HG03103 (cell line): ENCODE measurements around the gene MAP2K1.
"Not testable (repeated sequence)": the region's sequence is repeated elsewhere in the genome, so short reads cannot be mapped to it uniquely, and the experiment has no call there.

Experiments used
- ATAC-seq: cut with Tn5 transposase; IDR thresholded peaks from one replicate; pipeline ENCODE4 v1.9.1; 2021; ENCODE audit warnings: low read depth; ENCODE audit not compliant: unreplicated experiment

Gene MAP2K1

DNA sequence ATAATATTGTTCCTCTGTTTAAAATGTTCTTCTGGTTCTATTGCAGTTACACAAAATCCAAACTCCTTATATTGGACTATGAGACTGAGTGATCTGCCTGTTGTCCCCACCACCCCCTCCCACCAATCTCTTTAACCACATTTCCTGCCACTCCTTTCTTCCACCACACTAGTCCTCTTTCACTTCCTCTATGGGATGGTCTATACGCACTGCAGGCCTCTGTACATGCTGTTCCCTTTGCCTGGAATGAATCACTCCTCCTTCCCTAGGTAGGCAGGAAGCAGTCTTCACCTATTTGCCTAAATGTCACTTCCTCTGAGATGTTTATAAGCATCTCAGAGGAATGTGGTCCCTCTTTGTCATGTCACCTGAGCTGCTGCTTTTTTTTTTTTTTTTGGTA, 4.0 kb downstream of the MAP2K1 start:
- ATAC-seq: no peak

DNA sequence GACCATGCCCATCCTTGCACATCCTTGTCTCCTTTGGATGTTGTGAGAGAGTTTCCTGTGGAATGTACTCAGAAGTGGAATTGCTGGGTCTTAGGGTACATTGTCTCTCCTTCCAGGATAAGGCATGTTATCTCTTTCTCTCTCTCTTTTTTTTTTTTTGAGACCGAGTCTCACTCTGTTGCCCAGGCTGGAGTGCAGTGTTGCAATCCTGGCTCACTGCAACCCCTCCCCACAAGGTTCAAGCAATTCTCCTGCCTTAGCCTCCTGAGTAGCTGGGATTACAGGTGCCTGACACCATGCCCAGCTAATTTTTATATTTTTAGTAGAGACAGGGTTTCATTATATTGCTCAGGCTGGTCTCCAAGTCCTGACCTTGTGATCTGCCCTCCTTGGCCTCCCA, 6.3 kb downstream of the MAP2K1 start:
- not testable (repeated sequence) for ATAC-seq

DNA sequence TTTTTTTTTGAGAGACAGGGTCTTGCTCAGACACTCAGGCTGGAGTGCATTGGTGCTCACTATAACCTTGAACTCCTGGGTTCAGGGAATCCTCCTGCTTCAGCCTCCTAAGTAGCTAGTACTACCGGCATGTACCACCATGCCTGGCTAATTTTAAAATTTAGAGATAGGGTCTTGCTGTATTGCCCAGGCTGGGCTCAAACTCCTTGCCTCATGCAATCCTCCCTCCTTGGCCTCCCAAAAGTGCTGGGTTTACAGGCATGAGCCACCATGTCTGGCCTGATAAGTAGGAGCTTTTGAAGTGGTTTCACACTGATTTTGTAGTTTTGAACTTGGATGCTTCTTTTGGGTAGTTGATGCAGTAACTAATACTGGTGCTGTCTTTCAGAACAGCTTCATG, 7.8 kb downstream of the MAP2K1 start:
- ATAC-seq: no peak

DNA sequence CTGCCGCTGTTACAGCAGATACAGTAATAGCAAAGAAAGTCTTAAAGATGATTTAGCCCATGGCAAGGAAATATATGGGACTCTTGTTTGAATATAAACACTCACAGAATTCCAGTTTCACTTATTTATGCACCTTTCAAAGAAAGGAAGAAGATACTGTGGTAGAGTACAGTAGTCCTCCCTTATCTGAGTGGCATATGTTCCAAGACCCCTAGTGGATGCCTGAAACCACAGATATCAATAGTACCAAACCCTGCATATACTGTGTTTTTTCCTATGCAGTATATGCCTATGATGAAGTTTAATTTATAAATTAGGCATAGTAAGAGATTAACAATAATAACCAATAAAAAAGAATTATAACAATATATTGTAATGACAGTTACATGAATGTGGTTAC, 8.2 kb downstream of the MAP2K1 start:
- no peak for ATAC-seq

DNA sequence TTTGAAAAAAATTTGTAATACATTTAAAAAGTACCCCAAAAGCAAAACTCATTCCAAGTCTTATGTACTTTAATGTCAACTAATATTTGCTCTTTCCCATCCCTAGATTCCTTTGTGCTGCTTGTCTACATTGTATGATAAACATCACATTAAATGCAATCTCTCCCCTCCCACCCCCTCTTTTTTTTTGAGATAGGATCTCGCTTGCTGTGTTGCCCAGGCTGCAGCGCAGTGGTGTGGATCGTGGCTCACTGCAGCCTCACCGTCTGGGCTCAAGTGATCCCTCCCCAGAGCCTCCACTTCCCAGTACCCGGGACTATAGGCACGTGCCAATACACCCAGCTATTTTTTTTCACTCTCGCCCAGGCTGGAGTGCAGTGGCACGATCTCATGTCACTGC, 12.6 kb downstream of the MAP2K1 start:
- ATAC-seq: no peak

DNA sequence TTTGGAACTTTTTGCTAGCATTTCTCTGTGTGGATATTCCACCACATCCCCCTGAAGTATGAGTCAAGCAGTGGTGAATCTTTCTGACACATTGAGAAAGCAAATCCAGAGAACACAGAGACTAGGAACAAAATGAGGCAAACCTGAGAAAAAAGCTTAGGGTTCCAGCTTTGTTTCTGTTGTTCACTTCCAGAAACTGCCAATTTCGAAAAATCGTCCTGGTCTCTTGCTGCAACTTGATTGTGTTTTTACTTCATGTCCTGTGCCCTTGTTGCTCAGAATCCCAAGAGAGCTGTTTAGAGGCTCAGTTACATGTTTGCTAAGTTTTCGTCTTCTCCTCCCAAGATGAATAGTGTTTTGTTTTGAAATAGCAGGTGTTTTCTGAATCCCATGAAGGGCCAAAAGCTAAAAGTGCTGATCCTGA, 13.7 kb downstream of the MAP2K1 start:
- ATAC-seq: no peak

DNA sequence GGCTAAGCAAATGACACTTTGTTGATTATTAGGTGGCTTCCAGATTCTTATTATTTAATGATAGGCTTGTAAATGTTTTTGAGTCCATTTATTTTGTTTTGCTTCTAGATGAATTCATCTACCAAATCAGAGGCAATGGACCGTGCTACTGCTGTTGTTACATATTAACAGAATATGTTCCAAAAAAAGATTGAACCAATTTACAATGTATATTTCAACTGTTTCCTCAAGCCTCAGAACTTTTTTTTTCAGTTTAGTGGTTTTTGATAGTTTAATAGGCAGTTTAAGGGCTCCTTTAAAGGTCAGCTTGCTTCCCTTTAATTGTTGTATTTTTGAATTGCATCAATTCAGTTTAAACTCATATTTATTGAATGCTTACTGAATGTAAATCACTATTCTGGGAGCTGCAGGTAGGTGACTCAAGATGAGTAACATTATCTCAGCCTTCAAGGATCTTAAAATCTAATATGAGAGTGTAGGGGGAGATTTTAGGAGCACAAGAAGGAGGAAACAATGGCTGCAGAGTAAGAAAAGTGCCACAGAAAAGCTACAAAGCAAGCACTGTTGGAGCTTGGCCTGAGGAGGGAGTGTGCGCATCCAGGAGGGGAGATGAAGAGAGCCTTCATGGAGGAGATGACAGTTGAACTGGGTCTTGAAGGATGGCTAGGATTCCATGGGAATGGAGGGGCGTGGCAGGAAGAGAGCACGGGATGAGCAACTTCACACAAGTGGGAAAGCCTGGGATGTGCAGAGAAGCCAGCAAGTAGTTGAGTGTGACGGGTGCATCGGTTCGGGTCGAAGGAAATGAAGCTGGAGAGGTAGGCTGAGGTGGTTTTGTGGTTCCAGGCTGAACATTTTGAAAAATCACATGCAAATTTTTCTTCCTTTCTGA, 14.7 kb downstream of the MAP2K1 start:
- ATAC-seq: no peak

DNA sequence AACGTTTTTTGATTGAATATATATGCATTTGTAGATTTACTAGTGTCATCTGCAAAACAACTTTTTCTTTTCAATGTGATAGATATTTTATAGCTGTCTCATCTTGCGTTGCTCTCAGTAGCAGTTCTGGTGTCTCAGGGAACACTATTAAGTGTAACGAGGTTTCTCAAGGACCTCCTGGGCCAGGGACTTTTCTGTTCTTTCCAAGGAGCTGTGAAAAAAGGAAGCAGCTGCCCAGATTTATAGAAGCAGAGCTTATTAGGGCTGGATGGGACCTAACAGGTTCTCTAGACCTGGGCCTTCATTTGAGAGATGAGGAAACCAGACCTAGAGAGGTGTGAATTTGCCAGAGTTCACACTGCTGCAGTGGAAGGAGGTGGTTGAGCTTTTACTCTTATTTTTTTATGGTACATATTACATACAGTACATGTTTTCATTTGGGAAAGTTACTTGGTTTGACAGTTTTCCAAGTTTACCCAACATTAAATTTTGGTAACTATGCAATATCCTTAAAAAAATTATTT, 16.1 kb downstream of the MAP2K1 start:
- no peak for ATAC-seq

DNA sequence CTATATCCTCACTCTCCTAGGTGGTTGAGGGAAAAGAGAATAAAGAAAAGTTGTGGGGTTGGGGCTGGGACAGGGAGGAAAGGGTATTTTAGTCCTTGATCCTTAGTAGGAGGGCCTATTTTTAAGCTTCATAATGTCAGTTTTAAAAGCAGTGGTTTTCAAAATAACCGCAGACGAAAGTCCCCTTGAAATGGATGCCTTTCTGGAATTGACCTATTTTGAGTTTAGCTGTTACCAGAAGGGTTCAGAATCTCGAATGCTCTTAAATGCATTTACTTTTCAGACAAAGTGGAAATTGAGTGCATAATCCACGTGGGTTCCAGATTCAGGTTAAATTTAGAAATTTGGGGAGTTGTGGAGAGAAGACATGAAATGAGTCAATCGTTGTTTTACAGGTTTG, 16.6 kb downstream of the MAP2K1 start:
- no peak for ATAC-seq

DNA sequence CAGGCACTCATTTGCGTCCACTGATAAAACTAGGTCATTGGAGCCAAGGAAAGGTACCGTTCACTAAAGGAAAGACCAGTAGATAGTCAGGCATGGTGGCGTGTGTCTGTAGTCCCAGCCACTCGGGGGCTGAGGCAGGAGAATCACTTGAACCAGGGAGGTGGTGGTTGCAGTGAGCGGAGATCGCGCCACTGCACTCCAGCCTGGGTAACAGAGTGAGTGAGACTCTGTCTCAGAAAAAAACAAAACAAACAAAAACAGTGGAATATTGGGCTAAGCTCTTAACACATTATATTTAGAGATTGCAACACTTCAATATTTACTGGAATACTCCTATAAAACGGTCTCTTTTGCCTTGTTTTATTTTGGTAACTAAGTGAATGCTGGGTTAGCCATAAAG, 17.4 kb downstream of the MAP2K1 start:
- no peak for ATAC-seq

DNA sequence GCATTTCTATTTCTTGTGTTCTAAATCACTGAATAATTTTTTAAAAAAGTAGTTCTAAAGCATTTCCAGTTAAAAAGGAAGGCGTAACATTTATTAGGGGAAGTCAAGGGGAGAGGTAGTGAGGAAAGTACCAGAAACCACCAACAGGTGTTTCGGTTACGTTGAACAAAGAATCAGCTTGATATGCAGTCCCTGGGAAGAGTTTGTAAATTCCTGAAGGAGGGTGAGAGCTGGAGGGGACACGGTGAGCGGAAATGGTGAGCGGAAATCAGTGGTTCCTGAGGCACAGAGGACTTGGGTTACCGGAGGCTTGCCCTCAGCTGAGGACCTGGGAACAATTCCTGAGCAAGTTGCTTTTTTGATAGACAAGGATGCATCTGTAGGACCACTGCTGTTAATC, 17.8 kb downstream of the MAP2K1 start:
- ATAC-seq: no peak

DNA sequence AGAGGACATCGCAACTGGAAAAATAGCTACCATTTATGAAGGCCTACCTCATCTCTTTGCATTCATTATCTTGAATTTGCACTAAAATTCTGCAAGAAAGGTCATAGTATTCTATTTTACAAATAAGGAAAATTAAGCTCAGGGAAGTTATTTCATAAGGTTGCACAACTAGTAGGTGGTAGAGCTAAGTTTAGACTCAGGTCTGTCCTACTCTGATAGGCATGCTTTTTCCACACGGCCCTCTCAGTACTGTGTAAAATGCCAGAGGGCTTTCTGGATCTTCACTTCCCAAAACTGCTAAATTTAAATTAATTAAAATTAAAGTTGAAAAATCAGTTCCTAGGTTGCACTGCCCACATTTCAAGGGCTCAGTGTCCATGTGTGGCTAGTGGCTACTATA, 18.3 kb downstream of the MAP2K1 start:
- ATAC-seq: no peak

DNA sequence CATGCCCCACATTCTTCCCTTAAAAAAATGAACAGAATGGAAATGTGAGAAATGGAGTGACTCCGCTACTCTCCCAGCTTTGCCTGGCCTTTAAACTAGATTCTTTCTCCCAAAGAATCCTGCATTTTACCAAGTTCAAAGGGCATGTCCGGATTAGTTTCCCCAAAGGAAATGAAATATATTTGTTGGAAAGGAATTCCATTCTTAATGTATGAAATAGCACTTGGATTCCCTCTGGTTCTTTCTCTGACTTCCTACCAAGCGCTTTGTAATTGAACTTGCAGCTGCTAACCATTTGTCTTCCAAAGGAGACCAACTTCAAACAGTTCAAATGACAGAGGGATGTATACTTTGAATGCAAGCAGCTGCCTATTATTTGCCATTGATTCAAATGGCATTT, 18.9 kb downstream of the MAP2K1 start:
- ATAC-seq: no peak

DNA sequence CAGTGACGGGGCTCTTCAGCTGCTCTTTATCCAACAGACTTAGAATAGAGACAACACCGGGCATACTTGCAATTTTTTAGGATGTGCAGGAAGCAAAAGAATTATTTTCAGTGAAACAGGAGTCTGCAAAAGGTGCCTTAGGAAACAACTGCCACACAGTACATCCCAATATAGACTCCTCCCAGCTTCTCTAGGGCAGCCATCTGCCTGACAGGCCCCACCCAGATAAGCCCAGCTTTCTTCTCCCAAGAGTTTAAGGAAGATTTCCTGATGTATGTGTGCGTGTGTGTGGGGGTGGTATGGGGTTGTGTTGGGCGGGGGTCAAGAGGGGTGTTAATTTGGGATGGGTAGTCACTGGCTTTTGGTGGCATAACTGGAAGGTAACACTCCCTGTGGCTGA, 21.5 kb downstream of the MAP2K1 start:
- no peak for ATAC-seq

DNA sequence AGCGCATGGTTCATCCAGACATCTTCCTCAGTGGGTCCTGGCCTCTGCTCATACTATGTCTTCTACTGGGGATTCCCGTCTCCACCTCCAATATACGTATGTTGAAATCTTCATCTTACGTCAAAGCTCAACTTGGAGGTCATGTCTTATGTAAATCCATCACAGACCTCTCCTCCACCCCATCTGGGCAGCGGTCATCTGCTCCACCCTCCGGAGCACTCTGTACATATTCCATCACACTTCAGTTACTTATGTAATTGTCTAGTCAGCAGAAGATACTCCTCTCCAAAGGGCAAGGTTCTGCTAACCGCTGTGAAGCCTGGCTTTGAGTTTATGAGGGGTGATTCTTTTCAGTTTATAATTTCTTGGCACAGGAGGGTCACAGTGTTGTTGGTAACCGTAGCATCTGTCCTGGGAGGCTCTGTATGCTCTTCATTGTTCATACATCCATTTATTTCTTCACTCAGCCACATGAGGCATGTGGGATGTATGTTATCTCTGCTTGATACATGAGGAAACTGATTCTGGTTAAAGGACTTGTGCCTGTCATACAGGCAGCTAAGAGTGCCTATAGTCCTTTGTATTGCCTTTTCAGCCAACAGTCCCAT, 22.1 kb downstream of the MAP2K1 start:
- ATAC-seq: no peak

DNA sequence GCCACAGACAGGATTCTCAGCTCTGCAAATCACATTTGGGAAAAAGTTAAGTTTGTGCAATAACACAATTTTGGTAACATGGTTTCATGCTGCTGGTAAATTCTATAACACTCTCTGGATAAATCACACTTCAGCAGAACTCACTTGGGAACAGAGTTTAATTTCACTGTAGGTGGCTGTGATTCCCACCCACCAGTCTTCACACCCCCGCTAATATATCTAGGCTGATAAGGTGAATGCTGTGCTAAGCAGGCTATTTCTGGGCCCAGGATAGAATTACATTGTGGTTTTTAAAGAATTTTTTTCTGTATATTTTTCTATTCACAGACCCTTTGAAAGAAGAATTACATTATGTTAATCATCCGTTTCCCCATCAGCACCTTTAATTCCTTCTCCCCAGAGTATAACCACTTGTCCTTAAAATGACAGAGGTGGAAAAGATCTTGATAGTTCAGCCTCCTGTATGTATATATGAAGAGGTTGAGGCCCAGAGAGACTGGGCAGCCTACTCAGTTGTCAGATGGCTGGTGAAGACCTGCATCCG, 22.9 kb downstream of the MAP2K1 start:
- no peak for ATAC-seq

DNA sequence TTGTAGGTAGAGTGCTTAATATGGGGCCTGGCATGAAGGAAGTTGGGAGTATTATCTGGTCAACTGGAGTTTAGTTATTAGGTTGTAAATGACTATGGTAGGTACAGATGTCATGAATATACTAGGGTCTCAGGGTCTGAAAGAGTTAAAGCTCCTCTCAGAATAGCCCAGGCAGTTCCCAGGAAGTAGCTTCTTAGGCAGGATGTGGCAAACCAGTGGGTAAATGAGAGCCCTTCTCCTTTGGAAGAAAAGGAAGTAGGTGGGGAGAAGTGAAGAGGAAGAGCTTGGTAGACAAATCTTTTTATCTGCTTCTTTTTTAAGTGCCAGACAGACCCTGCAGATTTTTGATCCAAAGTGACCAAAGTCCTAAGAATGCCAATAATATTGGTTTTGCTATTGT, 24.5 kb downstream of the MAP2K1 start:
- no peak for ATAC-seq

DNA sequence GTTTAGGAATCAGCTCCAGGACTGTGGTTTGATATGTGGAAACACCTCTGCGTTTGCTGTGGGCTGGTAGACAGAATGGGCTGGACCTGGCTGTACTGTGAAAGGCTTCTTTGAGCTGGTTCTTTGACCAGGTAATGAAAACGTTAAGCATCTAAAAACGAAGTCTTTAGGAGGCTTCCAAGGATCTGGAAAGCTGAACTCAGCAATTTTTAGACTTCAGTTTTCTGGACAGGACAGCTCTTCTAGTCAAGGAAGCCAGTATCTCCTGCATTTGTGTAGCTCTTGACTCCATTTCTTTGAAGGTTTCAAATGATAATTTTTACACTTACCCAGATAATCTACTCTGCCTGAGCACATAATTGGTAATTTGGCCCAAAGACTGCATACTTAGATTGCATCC, 25.5 kb downstream of the MAP2K1 start:
- ATAC-seq: no peak

DNA sequence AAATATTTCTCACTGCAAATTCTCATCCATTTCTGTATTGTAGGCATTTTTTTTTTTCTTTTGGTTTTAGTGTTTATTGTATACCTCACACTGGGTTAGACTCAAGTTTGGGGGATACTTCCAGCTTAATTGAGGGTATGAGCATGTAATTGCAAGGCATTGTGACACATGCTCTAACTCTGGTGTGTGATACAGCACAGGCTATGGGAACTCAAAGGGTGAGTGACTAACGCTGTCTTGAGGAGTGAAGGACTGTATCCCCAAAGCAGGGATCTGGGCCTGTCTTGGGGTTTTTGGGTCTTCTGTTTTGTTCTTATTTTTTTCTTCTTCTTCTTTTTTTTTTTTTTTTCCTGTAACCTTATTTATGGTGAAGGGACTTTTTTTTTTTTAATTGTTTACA, 26.9 kb downstream of the MAP2K1 start:
- no peak for ATAC-seq

DNA sequence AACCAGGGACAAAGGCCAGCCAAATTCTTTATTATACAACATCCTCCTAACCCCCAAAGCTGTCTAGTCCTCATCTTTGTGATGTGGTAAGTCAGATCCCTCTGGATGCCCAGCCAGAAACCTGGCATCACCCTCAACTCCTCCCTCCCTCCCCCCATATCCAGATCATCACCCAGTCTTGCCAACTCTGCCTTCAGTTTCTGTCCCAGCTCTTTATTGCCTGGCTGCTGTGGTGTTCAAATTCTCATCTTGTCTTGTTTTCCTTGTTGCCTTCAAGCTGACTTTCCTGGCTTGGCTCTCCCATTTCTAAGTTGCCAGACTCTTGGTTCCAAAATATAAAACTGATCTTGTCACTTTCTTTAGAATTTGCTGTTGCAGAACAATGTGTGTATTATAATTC, 28.6 kb downstream of the MAP2K1 start:
- ATAC-seq: no peak

DNA sequence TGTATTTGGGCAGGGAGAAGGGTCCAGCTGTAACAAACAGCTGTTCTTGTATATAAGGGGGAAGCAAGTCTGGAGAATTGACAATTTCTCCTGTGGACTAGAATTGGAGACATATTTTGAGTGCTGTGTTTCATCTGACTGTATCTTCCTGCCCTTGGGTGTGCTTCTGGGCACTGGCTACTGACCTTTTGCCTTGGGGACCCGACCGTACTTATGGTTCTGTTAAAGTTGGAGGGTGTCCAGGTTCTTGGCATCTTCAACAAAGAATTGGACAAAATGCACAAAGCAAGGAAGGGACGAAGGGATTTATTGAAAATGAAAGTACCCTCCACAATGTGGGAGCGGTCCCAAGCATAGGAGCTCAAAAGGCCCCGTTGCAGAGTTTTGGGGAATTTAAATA, 31.0 kb downstream of the MAP2K1 start:
- ATAC-seq: no peak

DNA sequence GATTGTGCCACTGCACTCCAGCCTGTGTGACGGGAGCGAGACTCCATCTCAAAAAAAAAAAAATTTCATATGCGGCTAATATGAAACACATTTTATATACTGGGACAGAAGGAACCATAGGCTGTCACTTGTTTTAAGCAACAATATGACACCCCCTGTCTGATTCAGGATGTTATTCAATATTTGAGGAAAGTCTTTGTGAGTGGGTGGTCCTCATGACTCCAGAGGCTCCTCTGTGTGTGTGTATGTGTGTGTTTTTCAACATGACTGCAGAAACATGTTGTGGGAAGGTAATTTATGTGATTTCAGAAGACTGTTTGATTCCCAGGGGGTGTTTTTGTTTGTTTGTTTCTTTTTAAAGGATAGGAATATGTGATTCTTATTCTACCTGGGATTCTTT, 32.8 kb downstream of the MAP2K1 start:
- ATAC-seq: no peak
